ENCODE measurements around the gene POLR3E.
"Not testable (repeated sequence)": the region's sequence is repeated elsewhere in the genome, so short reads cannot be mapped to it uniquely, and the experiment has no call there.

POLR3E gene

GRCh38 chr16:22366371-22366770 lies 69.2 kb downstream of the POLR3E start:
- DNase-seq (ENCODE audit: low spot score), result no peak

GRCh38 chr16:22366889-22367288 lies 69.7 kb downstream of the POLR3E start:
- DNase-seq (ENCODE audit: low spot score), result no peak

GRCh38 chr16:22368200-22368826 lies 71.1 kb downstream of the POLR3E start:
- not testable (repeated sequence) for DNase-seq (ENCODE audit: low spot score)

GRCh38 chr16:22369221-22369811 lies 72.1 kb downstream of the POLR3E start:
- no peak for DNase-seq (ENCODE audit: low spot score)

GRCh38 chr16:22370038-22370820 lies 73.0 kb downstream of the POLR3E start:
- no peak for DNase-seq (ENCODE audit: low spot score)

GRCh38 chr16:22372882-22373661 lies 75.9 kb downstream of the POLR3E start:
- DNase-seq (ENCODE audit: low spot score), result no peak

- DNase-seq (ENCODE audit: low spot score), result no peak
These were observed 76.6 kb downstream of the POLR3E start for GRCh38 chr16:22373662-22374310.

- peak; percentile 90 for DNase-seq (ENCODE audit: low spot score)
These were observed 77.3 kb downstream of the POLR3E start, which contains the start of gene CDR2 for GRCh38 chr16:22374311-22375116. Gene CDR2 (minus strand): TSS chr16:22374619. CDS start chr16:22374309, 310 bp downstream.

GRCh38 chr16:22375117-22375962 lies 78.1 kb downstream of the POLR3E start:
- DNase-seq (ENCODE audit: low spot score), result no peak

GRCh38 chr16:22375963-22376640 lies 78.9 kb downstream of the POLR3E start:
- DNase-seq (ENCODE audit: low spot score), result no peak

- no peak for DNase-seq (ENCODE audit: low spot score)
These were observed 82.4 kb downstream of the POLR3E start for GRCh38 chr16:22379656-22380055.

- no peak for DNase-seq (ENCODE audit: low spot score)
These were observed 83.3 kb downstream of the POLR3E start for GRCh38 chr16:22380529-22380928.

GRCh38 chr16:22381392-22381791 lies 84.2 kb downstream of the POLR3E start:
- no peak for DNase-seq (ENCODE audit: low spot score)

GRCh38 chr16:22383827-22384226 lies 86.6 kb downstream of the POLR3E start:
- DNase-seq (ENCODE audit: low spot score), result no peak

Measured in COLO829 (cell line).